Hematopoietic multipotent progenitor cell treated with erythropoietin and hydrocortisone succinate and interleukin-3 and kit ligand, for 15 days (in vitro differentiated cells): ENCODE measurements around the gene PKP4.

Experiments used
- DNase-seq: peaks from one replicate; pipeline ENCODE4 v3.0.0-alpha.2; 2015; ENCODE audit warnings: low spot score

The PKP4 gene

GRCh38 chr2:158651358-158652057, 194.8 kb downstream of the PKP4 start:
- DNase-seq = no peak

GRCh38 chr2:158655628-158656027, 198.9 kb downstream of the PKP4 start:
- no peak for DNase-seq

GRCh38 chr2:158656492-158657229, 199.9 kb downstream of the PKP4 start:
- DNase-seq = no peak

GRCh38 chr2:158658396-158658795, 201.6 kb downstream of the PKP4 start:
- no peak for DNase-seq

GRCh38 chr2:158659483-158659882, 202.7 kb downstream of the PKP4 start:
- no peak for DNase-seq

- no peak for DNase-seq
These were observed 204.5 kb downstream of the PKP4 start for GRCh38 chr2:158661231-158661630.

- no peak for DNase-seq
These were observed 205.7 kb downstream of the PKP4 start for GRCh38 chr2:158662421-158662820.

GRCh38 chr2:158663796-158664195, 207.0 kb downstream of the PKP4 start:
- no peak for DNase-seq

GRCh38 chr2:158664987-158665386, 208.2 kb downstream of the PKP4 start:
- no peak for DNase-seq

- no peak for DNase-seq
These were observed 209.0 kb downstream of the PKP4 start for GRCh38 chr2:158665536-158666302.

GRCh38 chr2:158666969-158667368, 210.2 kb downstream of the PKP4 start:
- DNase-seq = no peak

GRCh38 chr2:158667586-158667985, 210.8 kb downstream of the PKP4 start:
- no peak for DNase-seq

- no peak for DNase-seq
These were observed 211.4 kb downstream of the PKP4 start for GRCh38 chr2:158668001-158668765.

- no peak for DNase-seq
These were observed 213.5 kb downstream of the PKP4 start for GRCh38 chr2:158670292-158670691.

- no peak for DNase-seq
These were observed 214.9 kb downstream of the PKP4 start for GRCh38 chr2:158671360-158672245.

GRCh38 chr2:158676295-158676694, 219.5 kb downstream of the PKP4 start:
- DNase-seq = no peak

- DNase-seq = no peak
These were observed 219.9 kb downstream of the PKP4 start for GRCh38 chr2:158676696-158677095.

GRCh38 chr2:158677542-158677941, 220.8 kb downstream of the PKP4 start:
- DNase-seq = no peak

GRCh38 chr2:158681816-158682215, 225.1 kb downstream of the PKP4 start:
- DNase-seq = no peak

- DNase-seq = no peak
These were observed 228.9 kb downstream of the PKP4 start for GRCh38 chr2:158685646-158686045.

- no peak for DNase-seq
These were observed 229.5 kb downstream of the PKP4 start for GRCh38 chr2:158686210-158686691.
